ENCODE results near the gene SACS.

The SACS gene

GRCh38 chr13:23433171-23434153 lies at the start of gene SACS:
SACS (minus strand) TSS chr13:23433702; CDS start chr13:23411239, 22,463 bp downstream.
- no peak for DNase-seq

GRCh38 chr13:23480324-23480723 lies 46.8 kb upstream of the SACS start:
- no peak for DNase-seq

GRCh38 chr13:23477101-23477500 lies 43.6 kb upstream of the SACS start:
- no peak for DNase-seq

GRCh38 chr13:23473221-23473620 lies 39.7 kb upstream of the SACS start:
- DNase-seq, result no peak

GRCh38 chr13:23472189-23472588 lies 38.7 kb upstream of the SACS start:
- DNase-seq, result no peak

- DNase-seq, result no peak
Observed at GRCh38 chr13:23470790-23471614, 37.5 kb upstream of the SACS start.

- no peak for DNase-seq
Observed at GRCh38 chr13:23469951-23470421, 36.5 kb upstream of the SACS start.

- no peak for DNase-seq
Observed at GRCh38 chr13:23468811-23469210, 35.3 kb upstream of the SACS start.

- no peak for DNase-seq
Observed at GRCh38 chr13:23467932-23468278, 34.4 kb upstream of the SACS start.

- DNase-seq, result no peak
Observed at GRCh38 chr13:23467048-23467931, 33.8 kb upstream of the SACS start.

GRCh38 chr13:23466144-23467002 lies 32.9 kb upstream of the SACS start:
- peak; percentile 5 to 53 (median 27) for DNase-seq

- DNase-seq, result no peak
Observed at GRCh38 chr13:23463661-23464060, 30.2 kb upstream of the SACS start.

- no peak for DNase-seq
Observed at GRCh38 chr13:23462815-23463559, 29.5 kb upstream of the SACS start.

- DNase-seq, result no peak
Observed at GRCh38 chr13:23461544-23461943, 28.0 kb upstream of the SACS start.

GRCh38 chr13:23460921-23461320 lies 27.4 kb upstream of the SACS start:
- DNase-seq, result no peak

- no peak for DNase-seq
Observed at GRCh38 chr13:23460309-23460708, 26.8 kb upstream of the SACS start.

- no peak for DNase-seq
Observed at GRCh38 chr13:23458989-23459388, 25.5 kb upstream of the SACS start.

GRCh38 chr13:23456437-23457210 lies 23.1 kb upstream of the SACS start:
- DNase-seq, result no peak

- DNase-seq, result no peak
Observed at GRCh38 chr13:23455401-23456185, 22.1 kb upstream of the SACS start.
